Thyroid gland (tissue), 4 donors: Measurements from ENCODE around the gene FLAD1.

ENCODE experiments used
- POLR2A ChIP-seq, 2 donors: fragments of 450-650 bp; IDR thresholded peaks; one replicate each; pipeline ENCODE4 v1.6.1; 2017; ENCODE audit warnings: antibody characterized with exemption in 2 of 2, mild to moderate bottlenecking in 2 of 2, moderate library complexity in 1 of 2
- TF ChIP-seq, protein P1 (sequence below), 6 experiments: fragments of 200-600 bp in 3 of 6; fragments of 450-650 bp in 3 of 6; sonication (generic) in 3 of 6; IDR thresholded peaks; one replicate each; pipeline ENCODE4 v1.5.1; 2016 to 2019; ENCODE audit warnings: antibody characterized with exemption in 6 of 6, mild to moderate bottlenecking in 2 of 6, inconsistent platforms in 1 of 6, moderate library complexity in 1 of 6

DNA sequence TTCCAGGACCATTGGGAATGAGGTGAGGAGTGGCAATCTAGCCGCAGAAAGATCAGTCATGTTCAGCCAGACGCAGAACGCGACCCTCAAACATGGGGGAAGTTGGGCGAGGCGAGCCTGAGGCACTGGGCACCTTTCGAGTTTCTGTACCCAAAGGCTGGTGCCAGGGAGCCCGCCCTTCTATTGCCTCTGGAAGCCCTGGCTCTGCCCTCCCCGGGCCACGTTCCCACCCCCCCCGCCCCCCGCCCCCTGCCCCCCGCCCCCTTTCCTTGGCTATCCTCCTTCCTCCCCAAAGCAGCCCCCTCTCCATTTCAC is 17.2 kb downstream of the FLAD1 start:
- TF ChIP-seq, protein P1, sequence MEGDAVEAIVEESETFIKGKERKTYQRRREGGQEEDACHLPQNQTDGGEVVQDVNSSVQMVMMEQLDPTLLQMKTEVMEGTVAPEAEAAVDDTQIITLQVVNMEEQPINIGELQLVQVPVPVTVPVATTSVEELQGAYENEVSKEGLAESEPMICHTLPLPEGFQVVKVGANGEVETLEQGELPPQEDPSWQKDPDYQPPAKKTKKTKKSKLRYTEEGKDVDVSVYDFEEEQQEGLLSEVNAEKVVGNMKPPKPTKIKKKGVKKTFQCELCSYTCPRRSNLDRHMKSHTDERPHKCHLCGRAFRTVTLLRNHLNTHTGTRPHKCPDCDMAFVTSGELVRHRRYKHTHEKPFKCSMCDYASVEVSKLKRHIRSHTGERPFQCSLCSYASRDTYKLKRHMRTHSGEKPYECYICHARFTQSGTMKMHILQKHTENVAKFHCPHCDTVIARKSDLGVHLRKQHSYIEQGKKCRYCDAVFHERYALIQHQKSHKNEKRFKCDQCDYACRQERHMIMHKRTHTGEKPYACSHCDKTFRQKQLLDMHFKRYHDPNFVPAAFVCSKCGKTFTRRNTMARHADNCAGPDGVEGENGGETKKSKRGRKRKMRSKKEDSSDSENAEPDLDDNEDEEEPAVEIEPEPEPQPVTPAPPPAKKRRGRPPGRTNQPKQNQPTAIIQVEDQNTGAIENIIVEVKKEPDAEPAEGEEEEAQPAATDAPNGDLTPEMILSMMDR (IDR thresholded peaks at IDR 0.05), result no peak
- no peak for TF ChIP-seq POLR2A (IDR thresholded peaks at IDR 0.05)
